H9 (cell line): ENCODE results near the gene MUC22. TPM values are rescaled to one million over a fixed set of nuclear protein-coding genes. Genes with fewer than 3 reads are reported as not detected.

Experiments used
- DNase-seq: peaks from one replicate; pipeline ENCODE4 v3.0.0-alpha.2; 2017
- H2AFZ ChIP-seq: one replicate; pipeline ENCODE4 v1.6.1; 2013; ENCODE audit warnings: mild to moderate bottlenecking, low read length, control low read depth, moderate library complexity
- H2AK5ac ChIP-seq: 2 replicates; pipeline ENCODE4 v1.6.1; 2013; ENCODE audit warnings: low read length, control low read depth, mixed read lengths; ENCODE audit not compliant: insufficient read length
- H2BK120ac ChIP-seq: one replicate; pipeline ENCODE4 v1.6.1; 2013; ENCODE audit warnings: low read depth, mild to moderate bottlenecking, low read length, control low read depth, inconsistent platforms; ENCODE audit not compliant: poor library complexity, severe bottlenecking
- H2BK12ac ChIP-seq: 2 replicates; pipeline ENCODE4 v1.6.1; 2013; ENCODE audit warnings: low read length, control low read depth, mixed read lengths, low read depth; ENCODE audit not compliant: insufficient read length
- H2BK15ac ChIP-seq: 2 replicates; pipeline ENCODE4 v1.6.1; 2013; ENCODE audit warnings: low read depth, low read length, control low read depth
- H2BK20ac ChIP-seq: one replicate; pipeline ENCODE4 v1.6.1; 2013; ENCODE audit warnings: low read depth, mild to moderate bottlenecking, low read length, control low read depth, inconsistent platforms; ENCODE audit not compliant: poor library complexity, severe bottlenecking
- H2BK5ac ChIP-seq: 2 replicates; pipeline ENCODE4 v1.6.1; 2013; ENCODE audit warnings: low read length, control low read depth, mixed read lengths; ENCODE audit not compliant: insufficient read length
- H3K14ac ChIP-seq: 2 replicates; pipeline ENCODE4 v1.6.1; 2013; ENCODE audit warnings: low read length, control low read depth; ENCODE audit not compliant: insufficient read depth
- H3K18ac ChIP-seq: 2 replicates; pipeline ENCODE4 v1.6.1; 2013; ENCODE audit warnings: low read depth, mild to moderate bottlenecking, mixed read lengths, low read length, control low read depth; ENCODE audit not compliant: insufficient read length
- H3K23ac ChIP-seq: 2 replicates; pipeline ENCODE4 v1.6.1; 2013; ENCODE audit warnings: low read length, control low read depth, mixed read lengths, low read depth; ENCODE audit not compliant: insufficient read length
- H3K23me2 ChIP-seq: 2 replicates; pipeline ENCODE4 v1.6.1; 2013; ENCODE audit warnings: low read depth, mild to moderate bottlenecking, mixed read lengths, low read length, control low read depth; ENCODE audit not compliant: insufficient read length, poor library complexity, severe bottlenecking
- H3K27ac ChIP-seq: 2 replicates; pipeline ENCODE4 v1.5.1; 2013; ENCODE audit warnings: low read length, control low read depth, mixed read lengths, low read depth; ENCODE audit not compliant: insufficient read length
- H3K27me3 ChIP-seq: 2 replicates; pipeline ENCODE4 v1.6.1; 2013; ENCODE audit warnings: low read length, control low read depth, inconsistent platforms; ENCODE audit not compliant: insufficient read depth
- H3K4ac ChIP-seq: 2 replicates; pipeline ENCODE4 v1.6.1; 2013; ENCODE audit warnings: low read depth, mild to moderate bottlenecking, control low read depth, inconsistent platforms, low read length, moderate library complexity
- H3K4me1 ChIP-seq: 2 replicates; pipeline ENCODE4 v1.6.1; 2013; ENCODE audit warnings: low read length, control low read depth, inconsistent platforms; ENCODE audit not compliant: insufficient read depth
- H3K4me2 ChIP-seq: 2 replicates; pipeline ENCODE4 v1.6.1; 2013; ENCODE audit warnings: low read length, control low read depth, mixed read lengths; ENCODE audit not compliant: insufficient read length, insufficient read depth
- H3K56ac ChIP-seq: 2 replicates; pipeline ENCODE4 v1.6.1; 2013; ENCODE audit warnings: low read depth, mild to moderate bottlenecking, mixed read lengths, low read length, control low read depth; ENCODE audit not compliant: insufficient read length
- H3K79me1 ChIP-seq: 2 replicates; pipeline ENCODE4 v1.6.1; 2013; ENCODE audit warnings: low read depth, mild to moderate bottlenecking, moderate library complexity, low read length, control low read depth, inconsistent platforms; ENCODE audit not compliant: insufficient read depth, poor library complexity, severe bottlenecking
- H3K79me2 ChIP-seq: 2 replicates; pipeline ENCODE4 v1.6.1; 2013; ENCODE audit warnings: low read length, control low read depth, inconsistent platforms; ENCODE audit not compliant: insufficient read depth
- H3K9ac ChIP-seq: 2 replicates; pipeline ENCODE4 v1.6.1; 2013; ENCODE audit warnings: low read length, control low read depth, mixed read lengths; ENCODE audit not compliant: insufficient read length; ENCODE audit errors: extremely low read depth
- H3K9me3 ChIP-seq: one replicate; pipeline ENCODE4 v1.6.1; 2013; ENCODE audit warnings: low read depth, low read length, inconsistent platforms; ENCODE audit not compliant: control insufficient read depth
- H3T11ph ChIP-seq: one replicate; pipeline ENCODE4 v1.6.1; 2013; ENCODE audit warnings: mild to moderate bottlenecking, low read length, control low read depth, inconsistent platforms
- H4K20me1 ChIP-seq: one replicate; pipeline ENCODE4 v1.6.1; 2013; ENCODE audit not compliant: control insufficient read depth, insufficient read length, insufficient read depth
- H4K5ac ChIP-seq: 2 replicates; pipeline ENCODE4 v1.6.1; 2013; ENCODE audit warnings: low read depth, mild to moderate bottlenecking, mixed read lengths, low read length, control low read depth; ENCODE audit not compliant: insufficient read length
- H4K8ac ChIP-seq: replicated peaks from 2 replicates; pipeline ENCODE4 v1.6.1; 2013; ENCODE audit warnings: low read length, control low read depth, mixed read lengths, low read depth; ENCODE audit not compliant: insufficient read length
- H4K91ac ChIP-seq: 2 replicates; pipeline ENCODE4 v1.6.1; 2013; ENCODE audit warnings: low read depth, mild to moderate bottlenecking, moderate library complexity, mixed read lengths, low read length, control low read depth; ENCODE audit not compliant: insufficient read length
- H3K27ac Mint-ChIP-seq, 3 experiments: 2 replicates in 2 of 3; 3 replicates in 1 of 3; pipeline ENCODE4 v1.8.0; 2020 to 2021; ENCODE audit warnings: mixed read lengths in 3 of 3, mild to moderate bottlenecking in 1 of 3, moderate library complexity in 1 of 3
- H3K27me3 Mint-ChIP-seq: 2 replicates; pipeline ENCODE4 v1.8.0; 2021; ENCODE audit warnings: low read depth, mild to moderate bottlenecking, moderate library complexity, mixed read lengths
- H3K36me3 Mint-ChIP-seq, 3 experiments: 2 replicates in 2 of 3; 3 replicates in 1 of 3; pipeline ENCODE4 v1.8.0; 2020 to 2021; ENCODE audit warnings: low read depth in 3 of 3, mixed read lengths in 3 of 3; ENCODE audit not compliant: insufficient read depth in 1 of 3
- H3K4me1 Mint-ChIP-seq, 2 experiments: 2 replicates each; pipeline ENCODE4 v1.8.0; 2020; ENCODE audit warnings: mixed read lengths in 2 of 2
- H3K4me3 Mint-ChIP-seq, 2 experiments: 2 replicates in 1 of 2; 3 replicates in 1 of 2; pipeline ENCODE4 v1.8.0; 2020 to 2021; ENCODE audit warnings: mild to moderate bottlenecking in 2 of 2, mixed read lengths in 2 of 2, moderate library complexity in 1 of 2
- H3K9me3 Mint-ChIP-seq, 2 experiments: 2 replicates in 1 of 2; 3 replicates in 1 of 2; pipeline ENCODE4 v1.8.0; 2020; ENCODE audit warnings: mild to moderate bottlenecking in 2 of 2, mixed read lengths in 2 of 2, moderate library complexity in 1 of 2
- WGBS: extraction: QIAGEN DNeasy Blood & Tissue Kit; methylation state at CpG from one replicate; pipeline ENCODE4 v1.1.7; 2013; ENCODE audit warnings: missing lambda C conversion rate, low lambda C conversion rate, mixed read lengths; ENCODE audit not compliant: insufficient read length; ENCODE audit errors: extremely low coverage; 5-methylcytosine and 5-hydroxymethylcytosine counted together
- total RNA-seq: library from RNA; stranded (reverse); gene quantifications from 2 replicates; pipeline ENCODE4 v1.2.1, GENCODE V29; 2021
- TF ChIP-seq, protein P1 (sequence below): fragments of 200-600 bp; sonication (generic); conservative IDR thresholded peaks from 3 replicates; pipeline ENCODE4 v1.8.0; 2021; ENCODE audit warnings: antibody characterized with exemption, mild to moderate bottlenecking

MUC22 gene
- total RNA-seq, 1 experiment from 2014 or later: not detected

DNA sequence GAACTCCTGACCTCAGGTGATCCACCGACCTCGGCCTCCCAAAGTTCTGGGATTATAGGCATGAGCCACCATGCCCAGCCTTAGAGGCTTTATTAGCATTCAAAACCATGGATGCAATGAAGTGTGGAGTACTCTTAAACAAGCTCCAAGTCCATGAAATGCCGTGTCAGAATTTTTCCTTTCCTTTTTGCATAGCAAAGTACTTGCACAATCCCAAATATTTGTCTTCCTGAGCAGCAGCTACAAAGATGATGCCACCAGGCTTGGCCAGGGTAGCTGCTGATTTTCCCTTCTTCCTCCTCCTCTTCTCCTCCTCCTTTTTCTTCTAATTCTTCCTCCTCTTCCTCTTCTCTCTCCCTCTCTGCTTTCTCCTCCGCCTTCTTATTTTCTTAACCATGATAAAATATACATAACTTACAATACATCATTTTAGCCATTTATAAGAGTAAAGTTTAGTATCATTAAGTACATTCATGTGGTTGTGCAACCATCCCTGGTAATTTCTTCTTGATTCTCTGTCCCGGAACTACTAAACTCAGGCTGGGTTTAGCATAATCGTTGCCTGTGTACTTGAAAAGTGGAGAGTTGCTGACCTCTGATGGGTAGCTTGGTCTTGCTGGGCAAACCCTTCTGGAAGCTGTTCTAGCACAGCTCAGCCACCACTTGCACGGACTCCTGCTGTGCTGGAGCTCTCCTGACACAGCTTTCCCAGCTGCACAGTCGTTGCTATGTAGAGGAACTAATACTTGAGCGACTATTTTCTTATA is 49.2 kb upstream of the MUC22 start:
- no peaks in the 10 kb centered on the region for H3K9me3 ChIP-seq
- H3K27me3 ChIP-seq: no peaks in the 10 kb centered on the region; the same call in 1 of the 2 replicates
- H2BK20ac ChIP-seq: no peak overlapping the region
- WGBS: 89% methylated on average over 1 of the region's 9 CpGs
- no peak overlapping the region for H4K5ac ChIP-seq
- H3K79me1 ChIP-seq: no peaks in the 10 kb centered on the region
- no peak overlapping the region for H3T11ph ChIP-seq
- H3K27ac ChIP-seq: no peak overlapping the region
- H3K9me3 Mint-ChIP-seq: peaks cover 0 to 3% of the 10 kb centered on the region in 2 experiments; a peak in 2 of 5 replicates
- H3K36me3 Mint-ChIP-seq: peaks cover 0 to 1% (median 0%) of the 10 kb centered on the region in 3 experiments; a peak in 1 of 7 replicates
- no peak overlapping the region for H3K4ac ChIP-seq
- DNase-seq: no peak
- no peak overlapping the region for H4K91ac ChIP-seq
- H3K14ac ChIP-seq: no peak overlapping the region
- no peak overlapping the region for H2BK5ac ChIP-seq
- H3K27me3 Mint-ChIP-seq: peaks cover 42% of the 10 kb centered on the region
- no peak overlapping the region for H3K56ac ChIP-seq
- H2AK5ac ChIP-seq: no peak overlapping the region
- no peak overlapping the region for H3K18ac ChIP-seq
- no peaks in the 10 kb centered on the region for H3K4me1 ChIP-seq
- no peak overlapping the region for H3K4me2 ChIP-seq
- no peak overlapping the region for H2BK120ac ChIP-seq
- no peak overlapping the region for H2BK15ac ChIP-seq
- TF ChIP-seq, protein P1, sequence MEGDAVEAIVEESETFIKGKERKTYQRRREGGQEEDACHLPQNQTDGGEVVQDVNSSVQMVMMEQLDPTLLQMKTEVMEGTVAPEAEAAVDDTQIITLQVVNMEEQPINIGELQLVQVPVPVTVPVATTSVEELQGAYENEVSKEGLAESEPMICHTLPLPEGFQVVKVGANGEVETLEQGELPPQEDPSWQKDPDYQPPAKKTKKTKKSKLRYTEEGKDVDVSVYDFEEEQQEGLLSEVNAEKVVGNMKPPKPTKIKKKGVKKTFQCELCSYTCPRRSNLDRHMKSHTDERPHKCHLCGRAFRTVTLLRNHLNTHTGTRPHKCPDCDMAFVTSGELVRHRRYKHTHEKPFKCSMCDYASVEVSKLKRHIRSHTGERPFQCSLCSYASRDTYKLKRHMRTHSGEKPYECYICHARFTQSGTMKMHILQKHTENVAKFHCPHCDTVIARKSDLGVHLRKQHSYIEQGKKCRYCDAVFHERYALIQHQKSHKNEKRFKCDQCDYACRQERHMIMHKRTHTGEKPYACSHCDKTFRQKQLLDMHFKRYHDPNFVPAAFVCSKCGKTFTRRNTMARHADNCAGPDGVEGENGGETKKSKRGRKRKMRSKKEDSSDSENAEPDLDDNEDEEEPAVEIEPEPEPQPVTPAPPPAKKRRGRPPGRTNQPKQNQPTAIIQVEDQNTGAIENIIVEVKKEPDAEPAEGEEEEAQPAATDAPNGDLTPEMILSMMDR: no peak
- H3K9ac ChIP-seq: no peak overlapping the region
- H2BK12ac ChIP-seq: no peak overlapping the region
- H3K79me2 ChIP-seq: no peaks in the 10 kb centered on the region
- H4K20me1 ChIP-seq: no peaks in the 10 kb centered on the region
- H3K4me3 Mint-ChIP-seq: no peak overlapping the region; a peak in 1 of 5 replicates
- no peak overlapping the region for H4K8ac ChIP-seq
- H2AFZ ChIP-seq: no peak overlapping the region
- no peak overlapping the region for H3K23ac ChIP-seq
- H3K23me2 ChIP-seq: no peaks in the 10 kb centered on the region
- peaks cover 12 to 13% of the 10 kb centered on the region in 2 experiments for H3K4me1 Mint-ChIP-seq
- no peak overlapping the region for H3K27ac Mint-ChIP-seq
